Gastrocnemius medialis (tissue), 4 donors: ENCODE measurements around the gene MBOAT7.

Experiments used
- POLR2A ChIP-seq, 2 donors: fragments of 450-650 bp; IDR thresholded peaks; one replicate each; pipeline ENCODE4 v1.6.1; 2017; ENCODE audit warnings: antibody characterized with exemption in 2 of 2, mild to moderate bottlenecking in 2 of 2, moderate library complexity in 2 of 2
- TF ChIP-seq, protein P1 (sequence below), 5 experiments: fragments of 450-650 bp in 3 of 5; fragments of 200-600 bp in 2 of 5; sonication (generic) in 2 of 5; IDR thresholded peaks in 4 of 5; conservative IDR thresholded peaks in 1 of 5; 1 replicate in 4 of 5; 2 replicates in 1 of 5; pipeline ENCODE4 v1.5.1; 2016 to 2019; ENCODE audit warnings: antibody characterized with exemption in 5 of 5, mild to moderate bottlenecking in 3 of 5, moderate library complexity in 3 of 5

DNA sequence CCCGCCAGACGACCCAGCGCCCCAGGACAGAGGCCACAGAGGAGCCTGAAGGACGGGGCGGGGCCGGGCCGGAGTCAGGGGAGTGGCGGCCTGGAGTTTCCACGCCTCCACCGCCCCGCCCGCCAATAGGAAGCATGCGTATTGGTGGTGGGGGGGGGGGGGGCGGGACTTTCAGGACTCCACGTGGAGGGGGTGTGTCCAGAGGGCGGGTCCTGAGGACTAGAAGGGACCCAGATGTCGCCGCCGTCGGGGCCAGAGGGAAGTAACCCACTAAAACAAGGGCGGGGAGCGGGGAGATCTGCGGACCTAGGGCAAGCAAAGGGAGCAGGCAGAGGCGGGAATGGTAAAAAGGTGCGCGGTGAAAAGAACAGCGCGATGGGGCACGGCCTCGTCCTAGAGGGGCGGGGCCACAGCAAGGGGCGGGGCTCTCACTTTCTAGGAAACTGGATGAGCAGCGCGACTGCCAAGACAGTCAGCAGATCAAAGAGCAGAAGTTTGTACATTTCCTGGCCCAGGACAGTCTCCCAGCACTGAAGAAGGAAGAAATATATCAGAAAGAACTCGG is 27.1 kb downstream of the MBOAT7 start:
- TF ChIP-seq, protein P1, sequence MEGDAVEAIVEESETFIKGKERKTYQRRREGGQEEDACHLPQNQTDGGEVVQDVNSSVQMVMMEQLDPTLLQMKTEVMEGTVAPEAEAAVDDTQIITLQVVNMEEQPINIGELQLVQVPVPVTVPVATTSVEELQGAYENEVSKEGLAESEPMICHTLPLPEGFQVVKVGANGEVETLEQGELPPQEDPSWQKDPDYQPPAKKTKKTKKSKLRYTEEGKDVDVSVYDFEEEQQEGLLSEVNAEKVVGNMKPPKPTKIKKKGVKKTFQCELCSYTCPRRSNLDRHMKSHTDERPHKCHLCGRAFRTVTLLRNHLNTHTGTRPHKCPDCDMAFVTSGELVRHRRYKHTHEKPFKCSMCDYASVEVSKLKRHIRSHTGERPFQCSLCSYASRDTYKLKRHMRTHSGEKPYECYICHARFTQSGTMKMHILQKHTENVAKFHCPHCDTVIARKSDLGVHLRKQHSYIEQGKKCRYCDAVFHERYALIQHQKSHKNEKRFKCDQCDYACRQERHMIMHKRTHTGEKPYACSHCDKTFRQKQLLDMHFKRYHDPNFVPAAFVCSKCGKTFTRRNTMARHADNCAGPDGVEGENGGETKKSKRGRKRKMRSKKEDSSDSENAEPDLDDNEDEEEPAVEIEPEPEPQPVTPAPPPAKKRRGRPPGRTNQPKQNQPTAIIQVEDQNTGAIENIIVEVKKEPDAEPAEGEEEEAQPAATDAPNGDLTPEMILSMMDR (IDR thresholded peaks at IDR 0.05 in 4 of 5, conservative IDR thresholded peaks at IDR 0.05 in 1 of 5): no peak
- no peak for TF ChIP-seq POLR2A (IDR thresholded peaks at IDR 0.05)
